Neuron (in vitro differentiated cells): Measurements from ENCODE around the gene BAIAP3.

Experiments
- H2AFZ ChIP-seq: one replicate; pipeline ENCODE4 v1.6.1; 2013; ENCODE audit warnings: low read depth, mild to moderate bottlenecking, inconsistent platforms, low read length, moderate library complexity
- H3K27me3 ChIP-seq: one replicate; pipeline ENCODE4 v1.6.1; 2013; ENCODE audit warnings: low read length; ENCODE audit not compliant: insufficient read depth
- H3K36me3 ChIP-seq: one replicate; pipeline ENCODE4 v1.6.1; 2013; ENCODE audit warnings: low read length; ENCODE audit not compliant: insufficient read depth
- H3K4me1 ChIP-seq: one replicate; pipeline ENCODE4 v1.6.1; 2013; ENCODE audit warnings: low read length; ENCODE audit not compliant: insufficient read depth
- H3K4me3 ChIP-seq: 2 replicates; pipeline ENCODE4 v1.5.1; 2013; ENCODE audit warnings: mild to moderate bottlenecking, low read length, moderate library complexity
- H3K9me3 ChIP-seq: one replicate; pipeline ENCODE4 v1.6.1; 2013; ENCODE audit warnings: low read length

BAIAP3 gene

DNA sequence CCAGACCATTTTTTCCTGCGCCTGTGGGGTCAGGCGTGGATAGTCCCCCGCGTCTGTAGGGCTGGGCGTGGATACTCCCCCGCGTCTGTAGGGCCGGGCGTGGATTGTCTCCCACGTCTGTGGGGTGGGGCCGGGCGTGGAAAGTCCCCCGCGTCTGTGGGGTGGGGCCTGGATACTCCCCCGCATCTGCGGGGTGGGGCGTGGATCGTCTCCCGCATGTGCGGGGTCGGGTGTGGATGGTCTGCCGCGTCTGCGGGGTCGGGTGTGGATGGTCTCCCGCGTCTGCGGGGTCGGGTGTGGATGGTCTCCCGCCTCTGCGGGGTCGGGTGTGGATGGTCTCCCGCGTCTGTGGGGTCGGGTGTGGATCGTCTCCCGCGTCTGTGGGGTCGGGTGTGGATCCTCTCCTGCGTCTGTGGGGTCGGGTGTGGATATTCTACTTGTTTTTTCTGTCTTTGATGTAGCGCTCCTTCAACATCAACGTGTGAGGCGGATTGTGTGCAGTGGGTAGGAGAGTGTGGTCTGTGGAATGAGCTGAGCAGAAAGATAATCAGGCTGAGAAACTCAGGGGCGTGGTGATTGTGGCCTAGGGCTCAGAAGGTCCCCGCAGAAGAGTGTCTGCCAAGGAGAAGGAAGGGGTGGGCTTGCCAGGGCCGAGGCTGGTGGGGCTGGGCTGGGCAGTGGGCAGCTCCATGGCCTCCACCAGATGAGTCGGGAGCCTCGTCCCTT is 21.5 kb downstream of the BAIAP3 start:
- H3K4me3 ChIP-seq = no peak overlapping the region
- H3K27me3 ChIP-seq = no peaks in the 10 kb centered on the region
- H3K4me1 ChIP-seq = peaks cover 18% of the 10 kb centered on the region
- no peaks in the 10 kb centered on the region for H3K9me3 ChIP-seq
- no peak overlapping the region for H2AFZ ChIP-seq
- peaks cover 9% of the 10 kb centered on the region for H3K36me3 ChIP-seq

DNA sequence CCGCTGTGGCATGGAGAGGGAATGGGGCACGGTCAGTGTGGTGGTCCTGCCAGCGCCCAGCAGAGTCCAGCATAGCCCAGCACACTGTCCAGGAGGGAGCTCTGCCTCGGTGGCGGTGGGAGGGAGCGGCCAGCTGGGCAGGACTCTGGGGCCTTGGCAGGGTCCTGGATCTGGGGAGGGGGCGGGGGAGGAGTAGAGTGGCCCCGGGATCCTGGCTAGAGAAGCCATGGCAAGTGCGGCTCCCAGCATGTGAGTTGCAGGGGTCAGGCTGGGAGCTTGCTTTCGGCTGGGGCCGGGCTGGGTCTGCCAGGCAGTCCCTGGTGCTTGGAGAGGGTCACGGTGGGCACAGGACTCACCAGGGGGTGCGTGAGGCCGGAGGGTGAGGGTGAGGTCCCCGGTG is 22.1 kb downstream of the BAIAP3 start:
- Histone ChIP-seq H3K36me3 (peaks cover 7% of the 10 kb centered on the region), H3K4me3 (no peak overlapping the region), H3K9me3 (no peaks in the 10 kb centered on the region), H3K4me1 (peaks cover 14% of the 10 kb centered on the region), H3K27me3 (no peaks in the 10 kb centered on the region), H2AFZ (no peak overlapping the region)

DNA sequence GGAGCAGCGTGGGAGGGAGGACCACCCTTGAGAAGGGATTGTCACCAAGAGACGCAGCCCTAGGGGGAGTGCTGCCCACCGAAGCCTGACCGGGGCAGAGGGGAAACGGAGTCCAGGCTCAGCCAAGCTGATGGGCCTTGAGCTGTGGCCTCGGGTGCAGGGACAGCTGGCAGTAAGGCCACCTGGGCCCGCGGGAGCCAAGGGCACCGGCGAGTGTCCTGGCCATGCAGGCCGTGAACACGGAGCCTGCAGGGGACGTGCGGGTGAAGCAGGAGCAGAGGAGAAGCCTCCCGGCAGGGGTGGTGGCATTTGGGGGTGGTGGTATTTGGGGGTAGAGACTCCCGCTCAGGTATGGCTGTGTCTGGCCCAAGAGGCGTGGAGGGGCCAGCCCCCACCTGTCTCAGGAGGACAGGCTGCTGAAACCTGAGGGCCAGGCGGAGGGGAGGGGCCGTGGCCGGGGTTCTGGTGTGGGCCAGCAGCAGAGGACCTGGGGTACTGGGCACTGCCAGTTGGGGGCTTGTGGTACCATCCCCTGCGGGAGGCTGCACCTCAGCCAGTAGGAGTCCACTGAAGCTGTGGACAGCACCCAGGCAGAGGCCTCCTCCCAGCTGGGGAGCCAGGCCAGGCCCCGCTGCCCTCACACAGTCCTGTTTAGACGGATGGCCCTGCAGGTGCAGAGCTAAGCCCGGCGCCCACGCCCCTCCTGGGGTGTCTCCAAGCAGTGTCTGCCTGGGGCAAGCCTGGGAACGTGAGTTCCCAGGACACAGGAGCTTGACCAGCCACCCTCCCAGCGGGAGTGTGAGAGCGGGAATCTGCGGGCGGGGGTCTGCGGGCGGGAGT is 22.8 kb downstream of the BAIAP3 start:
- Histone ChIP-seq H3K4me3 (no peak overlapping the region), H3K36me3 (peaks cover 11% of the 10 kb centered on the region), H3K4me1 (peaks cover 8% of the 10 kb centered on the region), H3K9me3 (no peaks in the 10 kb centered on the region), H2AFZ (no peak overlapping the region), H3K27me3 (no peaks in the 10 kb centered on the region)

- Histone ChIP-seq H3K4me1 (peaks cover 2% of the 10 kb centered on the region), H3K36me3 (peaks cover 22% of the 10 kb centered on the region), H3K4me3 (no peak overlapping the region), H2AFZ (no peak overlapping the region), H3K9me3 (no peaks in the 10 kb centered on the region), H3K27me3 (no peaks in the 10 kb centered on the region)
Observed at GRCh38 chr16:1357906-1358566, 24.6 kb downstream of the BAIAP3 start.

DNA sequence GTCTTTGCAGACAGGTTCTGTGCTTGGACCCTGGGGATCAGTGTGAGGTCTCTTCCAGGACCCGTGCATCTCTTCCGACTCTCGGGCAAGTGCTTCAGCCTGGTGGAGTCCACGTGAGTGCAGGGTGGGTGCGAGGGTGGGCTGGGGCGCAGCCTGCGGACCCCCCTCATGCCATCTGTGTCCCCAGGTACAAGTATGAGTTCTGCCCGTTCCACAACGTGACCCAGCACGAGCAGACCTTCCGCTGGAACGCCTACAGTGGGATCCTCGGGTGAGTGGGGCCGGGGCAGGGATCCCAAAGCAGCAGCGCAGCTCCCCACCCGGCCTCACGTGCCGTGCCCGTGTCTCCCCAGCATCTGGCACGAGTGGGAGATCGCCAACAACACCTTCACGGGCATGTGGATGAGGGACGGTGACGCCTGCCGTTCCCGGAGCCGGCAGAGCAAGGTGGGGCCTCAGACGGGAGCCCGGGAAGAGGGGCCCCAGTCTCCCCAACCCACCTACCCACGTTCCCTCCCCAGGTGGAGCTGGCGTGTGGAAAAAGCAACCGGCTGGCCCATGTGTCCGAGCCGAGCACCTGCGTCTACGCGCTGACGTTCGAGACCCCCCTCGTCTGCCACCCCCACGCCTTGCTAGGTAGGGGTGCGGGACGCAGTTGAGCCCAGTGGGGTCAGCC is 28.4 kb downstream of the BAIAP3 start:
- Histone ChIP-seq H2AFZ (no peak overlapping the region), H3K9me3 (no peaks in the 10 kb centered on the region), H3K36me3 (peaks cover 42% of the 10 kb centered on the region), H3K27me3 (no peaks in the 10 kb centered on the region), H3K4me3 (no peak overlapping the region), H3K4me1 (no peaks in the 10 kb centered on the region)

GRCh38 chr16:1362807-1363206 is 29.4 kb downstream of the BAIAP3 start:
- Histone ChIP-seq H2AFZ (no peak overlapping the region), H3K4me3 (no peak overlapping the region), H3K36me3 (peaks cover 48% of the 10 kb centered on the region), H3K27me3 (no peaks in the 10 kb centered on the region), H3K9me3 (no peaks in the 10 kb centered on the region), H3K4me1 (no peaks in the 10 kb centered on the region)

GRCh38 chr16:1363501-1364041 is 30.1 kb downstream of the BAIAP3 start:
- H2AFZ ChIP-seq = no peak overlapping the region
- no peak overlapping the region for H3K4me3 ChIP-seq
- no peaks in the 10 kb centered on the region for H3K9me3 ChIP-seq
- H3K4me1 ChIP-seq = no peaks in the 10 kb centered on the region
- H3K36me3 ChIP-seq = peaks cover 48% of the 10 kb centered on the region
- no peaks in the 10 kb centered on the region for H3K27me3 ChIP-seq

- H3K27me3 ChIP-seq = no peaks in the 10 kb centered on the region
- no peaks in the 10 kb centered on the region for H3K9me3 ChIP-seq
- H2AFZ ChIP-seq = no peak overlapping the region
- no peaks in the 10 kb centered on the region for H3K4me1 ChIP-seq
- H3K4me3 ChIP-seq = no peak overlapping the region
- H3K36me3 ChIP-seq = peaks cover 48% of the 10 kb centered on the region
Observed at GRCh38 chr16:1364510-1364909, 31.1 kb downstream of the BAIAP3 start.

DNA sequence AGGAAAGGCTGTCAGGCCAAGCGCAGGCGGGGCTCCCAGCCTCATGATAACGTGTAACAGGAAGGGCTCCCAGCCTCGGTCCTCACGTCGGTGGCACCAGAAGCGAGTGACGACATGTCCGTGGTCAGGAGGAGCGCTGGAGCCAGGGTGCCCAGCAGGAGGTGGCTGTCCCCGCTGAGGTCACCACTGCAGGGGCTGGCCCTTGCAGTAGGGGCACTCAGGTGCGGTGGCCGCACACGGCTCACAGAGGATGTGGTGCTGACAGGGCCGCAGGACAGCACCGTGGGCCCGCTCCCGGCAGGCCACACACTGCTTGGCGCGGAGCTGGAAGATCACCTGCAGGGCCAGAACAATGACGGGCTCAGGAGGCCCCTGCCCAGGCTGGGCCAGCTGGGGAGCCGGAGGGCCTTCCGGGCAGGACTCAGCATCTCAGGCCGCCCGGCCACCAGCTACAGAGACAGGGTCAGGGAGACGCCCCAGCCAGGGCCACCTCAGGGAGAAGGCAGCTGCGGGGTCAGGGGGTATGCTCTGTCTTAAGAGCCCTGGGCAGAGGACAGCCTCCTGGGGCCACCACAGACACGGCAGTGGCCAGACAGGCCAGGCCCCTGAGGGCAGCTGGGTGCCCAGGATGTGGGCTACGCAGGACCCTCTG is 32.7 kb downstream of the BAIAP3 start:
- H3K36me3 ChIP-seq = peaks cover 44% of the 10 kb centered on the region
- no peak overlapping the region for H3K4me3 ChIP-seq
- H3K4me1 ChIP-seq = no peaks in the 10 kb centered on the region
- H3K27me3 ChIP-seq = no peaks in the 10 kb centered on the region
- no peaks in the 10 kb centered on the region for H3K9me3 ChIP-seq
- H2AFZ ChIP-seq = no peak overlapping the region

- Histone ChIP-seq H3K36me3 (peaks cover 46% of the 10 kb centered on the region), H3K9me3 (no peaks in the 10 kb centered on the region), H2AFZ (no peak overlapping the region), H3K4me1 (no peaks in the 10 kb centered on the region), H3K27me3 (no peaks in the 10 kb centered on the region), H3K4me3 (no peak overlapping the region)
Observed at GRCh38 chr16:1366712-1367299, 33.4 kb downstream of the BAIAP3 start.

DNA sequence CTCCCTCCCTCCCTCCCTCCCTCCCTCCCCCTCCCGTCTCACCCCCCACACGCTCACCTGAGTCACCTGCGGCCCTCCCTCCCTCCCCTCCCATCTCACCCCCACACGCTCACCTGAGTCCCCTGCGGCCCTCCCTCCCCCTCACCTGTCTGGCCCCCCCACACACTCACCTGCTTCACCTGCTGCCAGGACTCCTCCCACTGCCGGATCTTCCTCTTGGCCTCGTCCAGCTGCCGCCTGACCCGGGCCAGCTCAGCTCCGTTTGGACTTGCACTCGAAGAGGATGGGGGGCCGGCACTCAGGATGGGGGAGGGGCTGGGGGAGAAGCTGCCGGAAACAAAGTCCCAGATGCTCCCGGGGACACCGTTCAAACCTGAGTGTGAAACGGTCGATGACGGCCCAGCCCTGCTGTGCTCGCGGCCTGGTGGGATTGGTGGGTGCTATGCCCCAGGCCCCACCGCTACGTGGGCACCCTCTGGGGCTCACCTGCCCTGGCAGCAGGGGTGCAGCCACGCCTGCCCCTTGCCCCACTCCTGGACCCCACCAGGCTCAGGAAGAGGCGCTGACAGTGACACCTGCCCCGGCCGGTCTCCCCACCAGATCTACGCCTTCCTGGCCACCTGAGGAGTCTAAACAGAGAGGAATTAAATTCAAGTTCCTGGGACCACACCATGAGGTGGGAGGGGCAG is 34.2 kb downstream of the BAIAP3 start:
- no peak overlapping the region for H3K4me3 ChIP-seq
- no peak overlapping the region for H2AFZ ChIP-seq
- H3K36me3 ChIP-seq = peaks cover 39% of the 10 kb centered on the region
- no peaks in the 10 kb centered on the region for H3K27me3 ChIP-seq
- no peaks in the 10 kb centered on the region for H3K4me1 ChIP-seq
- H3K9me3 ChIP-seq = no peaks in the 10 kb centered on the region
